PC-3 (cell line): ENCODE measurements around the gene TSPYL2.

ENCODE experiments used
- CTCF ChIP-seq: fragments of 300-600 bp; sonication (generic); conservative IDR thresholded peaks from 2 replicates; pipeline ENCODE4 v1.5.1; 2017; ENCODE audit warnings: antibody characterized with exemption, low read depth, mild to moderate bottlenecking, low read length
- EZH2 ChIP-seq: fragments of 300-600 bp; sonication (generic); IDR thresholded peaks from one replicate; pipeline ENCODE4 v1.6.1; 2017; ENCODE audit warnings: antibody characterized with exemption, mild to moderate bottlenecking, low read length; ENCODE audit not compliant: unreplicated experiment

GRCh38 chrX:53072418-53073114, 9.6 kb upstream of the TSPYL2 start:
- no peak for TF ChIP-seq CTCF
- no peak for TF ChIP-seq EZH2
